HL-60 (cell line): Measurements from ENCODE around the gene KLHL25.

Source experiments
- POLR2AphosphoS5 ChIP-seq: IDR thresholded peaks from 2 replicates; pipeline ENCODE4 v1.6.1; 2012; ENCODE audit warnings: low read depth
- REST ChIP-seq: IDR thresholded peaks from 2 replicates; pipeline ENCODE4 v1.6.1; 2012; ENCODE audit warnings: low read depth; ENCODE audit not compliant: insufficient replicate concordance
- TF ChIP-seq, protein P1 (sequence below): IDR thresholded peaks from one replicate; pipeline ENCODE4 v1.5.1; 2011; ENCODE audit warnings: low read length, control low read depth, inconsistent platforms; ENCODE audit not compliant: insufficient read depth

DNA sequence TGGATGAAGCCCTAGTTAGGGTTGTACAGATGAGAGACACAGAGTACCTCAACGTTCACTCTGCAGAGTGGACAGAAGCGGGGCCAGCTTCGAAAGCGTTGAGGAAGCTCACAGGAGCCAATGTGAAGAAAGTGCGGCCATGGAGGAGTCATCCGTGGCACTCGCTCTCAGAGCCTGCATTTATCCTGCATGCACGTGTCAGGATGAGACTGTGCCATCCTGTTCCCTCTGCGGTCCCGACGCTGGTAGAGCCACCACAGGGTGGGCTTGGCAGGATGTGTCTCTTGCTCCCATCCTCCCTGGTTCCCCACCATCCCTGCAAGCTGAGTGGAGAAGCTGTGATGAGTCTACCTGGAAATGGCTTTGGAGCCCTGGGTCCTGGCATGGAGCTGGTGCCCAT, 39.3 kb downstream of the KLHL25 start:
- TF ChIP-seq, protein P1, sequence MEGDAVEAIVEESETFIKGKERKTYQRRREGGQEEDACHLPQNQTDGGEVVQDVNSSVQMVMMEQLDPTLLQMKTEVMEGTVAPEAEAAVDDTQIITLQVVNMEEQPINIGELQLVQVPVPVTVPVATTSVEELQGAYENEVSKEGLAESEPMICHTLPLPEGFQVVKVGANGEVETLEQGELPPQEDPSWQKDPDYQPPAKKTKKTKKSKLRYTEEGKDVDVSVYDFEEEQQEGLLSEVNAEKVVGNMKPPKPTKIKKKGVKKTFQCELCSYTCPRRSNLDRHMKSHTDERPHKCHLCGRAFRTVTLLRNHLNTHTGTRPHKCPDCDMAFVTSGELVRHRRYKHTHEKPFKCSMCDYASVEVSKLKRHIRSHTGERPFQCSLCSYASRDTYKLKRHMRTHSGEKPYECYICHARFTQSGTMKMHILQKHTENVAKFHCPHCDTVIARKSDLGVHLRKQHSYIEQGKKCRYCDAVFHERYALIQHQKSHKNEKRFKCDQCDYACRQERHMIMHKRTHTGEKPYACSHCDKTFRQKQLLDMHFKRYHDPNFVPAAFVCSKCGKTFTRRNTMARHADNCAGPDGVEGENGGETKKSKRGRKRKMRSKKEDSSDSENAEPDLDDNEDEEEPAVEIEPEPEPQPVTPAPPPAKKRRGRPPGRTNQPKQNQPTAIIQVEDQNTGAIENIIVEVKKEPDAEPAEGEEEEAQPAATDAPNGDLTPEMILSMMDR, result no peak
- TF ChIP-seq POLR2AphosphoS5 (no peak), REST (no peak)
